Fibroblast of the conjunctiva (primary cell): ENCODE results near the gene MAP2K2.
"Not testable (repeated sequence)": the region's sequence is repeated elsewhere in the genome, so short reads cannot be mapped to it uniquely, and the experiment has no call there.

Source experiments
- DNase-seq: peaks from one replicate; pipeline ENCODE4 v3.0.0-alpha.2; 2010; ENCODE audit warnings: low read depth

MAP2K2 gene

GRCh38 chr19:4130744-4131438, 7.0 kb upstream of the MAP2K2 start:
- DNase-seq: peak; percentile 26

GRCh38 chr19:4129050-4129449, 5.1 kb upstream of the MAP2K2 start:
- DNase-seq: not testable (repeated sequence)

GRCh38 chr19:4127322-4127721, 3.4 kb upstream of the MAP2K2 start:
- not testable (repeated sequence) for DNase-seq

- DNase-seq: no peak
Observed at GRCh38 chr19:4124638-4125037, 716 bp upstream of the MAP2K2 start.

- no peak for DNase-seq
Observed at GRCh38 chr19:4122480-4122879, 1.4 kb downstream of the MAP2K2 start.

- DNase-seq: no peak
Observed at GRCh38 chr19:4121815-4122214, 2.1 kb downstream of the MAP2K2 start.

- DNase-seq: no peak
Observed at GRCh38 chr19:4121273-4121612, 2.7 kb downstream of the MAP2K2 start.

- peak; percentile 68 for DNase-seq
Observed at GRCh38 chr19:4120559-4121272, 3.2 kb downstream of the MAP2K2 start.

- DNase-seq: no peak
Observed at GRCh38 chr19:4119763-4120162, 4.2 kb downstream of the MAP2K2 start.

GRCh38 chr19:4115818-4116385, 8.0 kb downstream of the MAP2K2 start:
- DNase-seq: no peak

- no peak for DNase-seq
Observed at GRCh38 chr19:4115050-4115817, 8.7 kb downstream of the MAP2K2 start.

- no peak for DNase-seq
Observed at GRCh38 chr19:4114181-4114580, 9.7 kb downstream of the MAP2K2 start.

- no peak for DNase-seq
Observed at GRCh38 chr19:4113398-4114088, 10.4 kb downstream of the MAP2K2 start.

- no peak for DNase-seq
Observed at GRCh38 chr19:4112367-4112766, 11.6 kb downstream of the MAP2K2 start.

- no peak for DNase-seq
Observed at GRCh38 chr19:4109626-4109945, 14.3 kb downstream of the MAP2K2 start.

- no peak for DNase-seq
Observed at GRCh38 chr19:4108767-4109625, 14.9 kb downstream of the MAP2K2 start.

GRCh38 chr19:4103080-4103433, 20.9 kb downstream of the MAP2K2 start:
- no peak for DNase-seq

GRCh38 chr19:4102339-4103079, 21.4 kb downstream of the MAP2K2 start:
- DNase-seq: no peak

- no peak for DNase-seq
Observed at GRCh38 chr19:4101496-4101770, 22.5 kb downstream of the MAP2K2 start.

- no peak for DNase-seq
Observed at GRCh38 chr19:4100647-4101495, 23.1 kb downstream of the MAP2K2 start.
